Naive B cell (primary cell): Measurements from ENCODE around the gene EHD2. TPM values are rescaled to one million over a fixed set of nuclear protein-coding genes. Genes with fewer than 3 reads are reported as not detected.

Experiments used
- ATAC-seq, 2 donors: fragments of 150-1000 bp; cut with Tn5 transposase; 2 replicates each; pipeline ENCODE4 v1.10.0; 2021; ENCODE audit warnings: low read depth in 2 of 2, mild to moderate bottlenecking in 2 of 2, moderate library complexity in 2 of 2
- DNase-seq: peaks from one replicate; pipeline ENCODE4 v3.0.0; 2022
- H3K27ac Mint-ChIP-seq, 6 donors: one replicate each; pipeline ENCODE4 v1.8.0; 2020 to 2022; ENCODE audit warnings: mild to moderate bottlenecking in 6 of 6, mixed read lengths in 6 of 6, moderate library complexity in 5 of 6, inconsistent platforms in 2 of 6
- H3K27me3 Mint-ChIP-seq, 3 donors: one replicate each; pipeline ENCODE4 v1.8.0; 2021 to 2022; ENCODE audit warnings: mixed read lengths in 3 of 3, mild to moderate bottlenecking in 1 of 3
- H3K36me3 Mint-ChIP-seq, 2 donors: one replicate each; pipeline ENCODE4 v1.8.0; 2020 to 2022; ENCODE audit warnings: mixed read lengths in 2 of 2, inconsistent platforms in 1 of 2, mild to moderate bottlenecking in 1 of 2
- H3K4me1 Mint-ChIP-seq, 3 donors: one replicate each; pipeline ENCODE4 v1.8.0; 2020 to 2022; ENCODE audit warnings: mixed read lengths in 3 of 3, inconsistent platforms in 1 of 3, mild to moderate bottlenecking in 1 of 3, moderate library complexity in 1 of 3
- H3K4me3 Mint-ChIP-seq, 8 donors: one replicate each; pipeline ENCODE4 v1.8.0; 2020 to 2022; ENCODE audit warnings: mild to moderate bottlenecking in 8 of 8, mixed read lengths in 8 of 8, moderate library complexity in 8 of 8, inconsistent platforms in 2 of 8
- H3K9me3 Mint-ChIP-seq, 7 donors: one replicate each; pipeline ENCODE4 v1.8.0; 2020 to 2022; ENCODE audit warnings: mixed read lengths in 7 of 7, mild to moderate bottlenecking in 5 of 7, inconsistent platforms in 2 of 7, moderate library complexity in 1 of 7
- polyA plus RNA-seq, 6 donors: library from polyadenylated mRNA; unstranded; fragments of 300-500 nt; fragmentation: Illumina TruSeq; gene quantifications; one replicate each; pipeline ENCODE4 v1.2.3, GENCODE V29; 2021; ENCODE audit warnings: low read depth in 6 of 6

The EHD2 gene
- polyA plus RNA-seq, 6 donors from 2014 or later: not detected

- DNase-seq (no peak), ATAC-seq (no peak)
- Mint-ChIP-seq H3K9me3 (no peaks in the 10 kb centered on the region), H3K27me3 (no peaks in the 10 kb centered on the region), H3K27ac (peak overlapping the region in 4 of 6 donors; percentile 16 to 85 (median 46)), H3K4me3 (no peak overlapping the region), H3K4me1 (peaks cover 5 to 9% (median 6%) of the 10 kb centered on the region in 3 donors), H3K36me3 (peaks cover 0 to 24% of the 10 kb centered on the region in 2 donors)
Observed at GRCh38 chr19:47695533-47696262, 17.5 kb upstream of the EHD2 start.

DNA sequence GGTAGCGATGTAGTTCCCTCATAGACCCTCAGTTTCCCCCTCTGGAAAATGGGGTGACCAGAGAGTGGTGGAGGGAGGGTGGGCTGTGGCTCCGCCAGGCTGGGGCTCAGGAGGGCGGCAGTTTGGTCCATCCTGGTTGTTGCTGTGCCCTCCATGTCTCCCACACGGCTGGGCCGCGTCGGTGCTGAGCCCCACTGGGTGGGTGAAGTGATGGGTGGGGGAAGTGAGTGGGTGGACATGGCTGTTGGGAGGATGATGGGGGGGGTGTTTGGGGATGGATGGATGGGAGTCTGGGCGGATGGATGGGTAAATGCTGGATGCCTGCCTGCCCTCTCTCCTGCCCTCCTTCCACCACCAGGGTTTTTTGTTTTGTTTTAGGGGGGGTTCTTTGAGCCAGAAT lies 16.6 kb upstream of the EHD2 start:
- Mint-ChIP-seq H3K9me3 (no peaks in the 10 kb centered on the region), H3K4me3 (no peak overlapping the region), H3K27ac (no peak overlapping the region), H3K27me3 (no peaks in the 10 kb centered on the region), H3K4me1 (peaks cover 5 to 9% (median 6%) of the 10 kb centered on the region in 3 donors), H3K36me3 (peaks cover 0 to 24% of the 10 kb centered on the region in 2 donors)
- DNase-seq (no peak), ATAC-seq (no peak)

- no peaks in the 10 kb centered on the region for H3K9me3 Mint-ChIP-seq
- peak overlapping the region in 1 of 6 donors; percentile 57 for H3K27ac Mint-ChIP-seq
- no peaks in the 10 kb centered on the region for H3K27me3 Mint-ChIP-seq
- DNase-seq (peak; percentile 18), ATAC-seq (peak; percentile 37 to 60)
- H3K4me1 Mint-ChIP-seq: peaks cover 1 to 9% (median 6%) of the 10 kb centered on the region in 3 donors
- peaks cover 4 to 24% of the 10 kb centered on the region in 2 donors for H3K36me3 Mint-ChIP-seq
- H3K4me3 Mint-ChIP-seq: no peak overlapping the region
Observed at GRCh38 chr19:47697863-47698609, 15.2 kb upstream of the EHD2 start.

- Mint-ChIP-seq H3K9me3 (no peaks in the 10 kb centered on the region), H3K27ac (peak overlapping the region in 2 of 6 donors; percentile 34 to 72), H3K36me3 (peaks cover 6 to 25% of the 10 kb centered on the region in 2 donors), H3K27me3 (no peaks in the 10 kb centered on the region), H3K4me3 (no peak overlapping the region), H3K4me1 (peaks cover 0 to 9% (median 6%) of the 10 kb centered on the region in 3 donors)
- DNase-seq (no peak), ATAC-seq (no peak)
Observed at GRCh38 chr19:47698631-47699359, 14.4 kb upstream of the EHD2 start.

GRCh38 chr19:47699360-47699917 lies 13.8 kb upstream of the EHD2 start:
- Mint-ChIP-seq H3K4me3 (no peak overlapping the region), H3K4me1 (peaks cover 0 to 9% (median 6%) of the 10 kb centered on the region in 3 donors), H3K36me3 (peaks cover 6 to 28% of the 10 kb centered on the region in 2 donors), H3K27ac (peak overlapping the region in 1 of 6 donors; percentile 72), H3K9me3 (peaks cover 0 to 2% (median 0%) of the 10 kb centered on the region in 7 donors), H3K27me3 (no peaks in the 10 kb centered on the region)
- ATAC-seq (peak; percentile 58 to 70), DNase-seq (peak; percentile 40)

DNA sequence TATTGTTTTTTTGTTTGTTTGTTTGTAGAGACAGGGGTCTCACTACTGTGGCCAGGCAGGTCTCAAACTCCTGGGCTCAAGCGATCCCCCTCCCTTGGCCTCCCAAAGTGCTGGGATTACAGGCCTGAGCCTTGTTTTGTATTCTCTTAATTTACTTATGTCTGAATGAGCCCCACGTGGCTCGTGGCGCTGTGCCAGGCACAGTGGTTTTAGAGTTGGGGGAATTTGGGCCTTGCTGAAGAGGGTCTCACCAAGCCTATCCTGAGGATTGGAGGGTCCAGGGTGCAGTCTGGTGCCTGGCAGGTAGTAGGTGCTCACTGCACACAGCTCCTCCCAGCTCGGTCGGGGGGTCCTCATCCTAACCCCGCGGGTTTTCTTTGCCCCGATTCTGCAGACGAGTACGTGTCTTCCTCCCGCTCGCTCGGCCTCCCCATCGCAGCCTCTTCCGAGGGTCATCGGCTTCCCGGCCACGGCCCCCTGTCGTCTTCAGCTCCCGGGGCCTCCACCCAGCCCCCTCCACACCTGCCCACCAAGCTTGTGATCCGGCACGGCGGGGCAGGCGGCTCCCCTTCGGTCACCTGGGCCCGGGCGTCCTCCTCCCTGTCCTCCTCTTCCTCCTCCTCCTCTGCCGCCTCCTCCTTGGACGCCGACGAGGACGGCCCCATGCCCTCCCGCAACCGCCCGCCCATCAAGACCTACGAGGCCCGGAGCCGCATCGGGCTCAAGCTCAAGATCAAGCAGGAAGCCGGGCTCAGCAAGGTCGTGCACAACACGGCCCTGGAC lies 12.1 kb upstream of the EHD2 start:
- H3K27ac Mint-ChIP-seq: no peak overlapping the region
- no peak overlapping the region for H3K4me3 Mint-ChIP-seq
- ATAC-seq (no peak), DNase-seq (no peak)
- H3K36me3 Mint-ChIP-seq: peaks cover 6 to 20% of the 10 kb centered on the region in 2 donors
- H3K9me3 Mint-ChIP-seq: peaks cover 0 to 2% (median 0%) of the 10 kb centered on the region in 7 donors
- no peaks in the 10 kb centered on the region for H3K27me3 Mint-ChIP-seq
- peaks cover 0 to 3% (median 0%) of the 10 kb centered on the region in 3 donors for H3K4me1 Mint-ChIP-seq

- Mint-ChIP-seq H3K27me3 (peaks cover 0 to 4% (median 4%) of the 10 kb centered on the region in 3 donors), H3K36me3 (peaks cover 6 to 20% of the 10 kb centered on the region in 2 donors), H3K27ac (no peak overlapping the region), H3K9me3 (peaks cover 0 to 2% (median 0%) of the 10 kb centered on the region in 7 donors), H3K4me3 (no peak overlapping the region), H3K4me1 (peaks cover 0 to 5% (median 3%) of the 10 kb centered on the region in 3 donors)
- DNase-seq: no peak
- no peak for ATAC-seq
Observed at GRCh38 chr19:47701717-47702552, 11.3 kb upstream of the EHD2 start.

DNA sequence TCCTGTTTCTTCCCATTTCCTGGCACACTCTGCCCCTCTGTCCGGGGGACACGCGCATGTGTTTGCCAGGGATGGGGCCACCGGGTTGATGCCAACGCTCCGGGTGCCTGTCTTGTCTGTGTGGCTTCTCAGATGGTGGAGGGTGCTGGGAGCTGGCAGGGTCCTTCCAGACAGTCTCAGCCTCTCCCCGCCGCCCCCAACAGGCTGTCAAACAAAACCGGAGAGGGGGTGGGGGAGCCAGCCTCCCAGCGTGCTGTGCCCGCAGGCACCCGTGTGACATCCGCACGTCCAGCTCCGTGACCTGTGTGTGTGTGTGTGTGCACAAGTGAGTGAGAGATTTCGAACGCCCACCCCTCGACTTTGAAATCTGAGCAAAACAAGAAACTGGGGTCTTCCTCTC lies 10.6 kb upstream of the EHD2 start:
- peaks cover 6 to 20% of the 10 kb centered on the region in 2 donors for H3K36me3 Mint-ChIP-seq
- ATAC-seq: no peak
- no peak for DNase-seq
- H3K4me1 Mint-ChIP-seq: peaks cover 4 to 10% (median 10%) of the 10 kb centered on the region in 3 donors
- peaks cover 0 to 2% (median 0%) of the 10 kb centered on the region in 7 donors for H3K9me3 Mint-ChIP-seq
- H3K27ac Mint-ChIP-seq: peak overlapping the region in 1 of 6 donors; percentile 30
- H3K27me3 Mint-ChIP-seq: peaks cover 4 to 12% (median 11%) of the 10 kb centered on the region in 3 donors
- no peak overlapping the region for H3K4me3 Mint-ChIP-seq

DNA sequence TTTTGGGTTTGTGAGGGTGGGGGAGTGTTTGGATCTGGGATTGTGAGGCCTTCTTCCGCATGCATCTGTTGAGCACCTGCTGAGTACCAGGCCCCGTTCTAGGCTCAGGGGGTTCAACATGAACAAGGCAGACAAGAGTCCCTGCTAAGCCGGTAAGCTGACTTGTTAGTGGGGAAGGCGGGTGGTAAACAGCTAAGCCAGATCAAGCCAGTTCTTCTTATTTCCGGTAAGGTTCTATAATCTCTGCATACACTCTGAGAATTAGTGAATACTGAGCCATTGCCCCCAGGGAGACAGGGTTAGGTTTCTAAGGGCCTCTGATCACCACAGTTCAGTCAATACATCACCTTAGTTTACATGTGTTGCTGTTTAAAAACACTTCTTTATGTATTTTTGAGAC lies 9.9 kb upstream of the EHD2 start:
- H3K4me1 Mint-ChIP-seq: peaks cover 4 to 10% (median 10%) of the 10 kb centered on the region in 3 donors

GRCh38 chr19:47704024-47704423 lies 9.2 kb upstream of the EHD2 start:
- ATAC-seq (no peak), DNase-seq (no peak)
- H3K4me3 Mint-ChIP-seq: no peak overlapping the region
- peaks cover 6 to 17% of the 10 kb centered on the region in 2 donors for H3K36me3 Mint-ChIP-seq
- peaks cover 0 to 2% (median 0%) of the 10 kb centered on the region in 7 donors for H3K9me3 Mint-ChIP-seq
- peaks cover 4 to 16% (median 13%) of the 10 kb centered on the region in 3 donors for H3K27me3 Mint-ChIP-seq
- H3K4me1 Mint-ChIP-seq: peaks cover 4 to 10% (median 7%) of the 10 kb centered on the region in 3 donors
- H3K27ac Mint-ChIP-seq: peak overlapping the region in 1 of 6 donors; percentile 15

More for the DNA sequence above, 9.9 kb upstream of the EHD2 start:
- H3K27ac Mint-ChIP-seq: peak overlapping the region in 1 of 6 donors; percentile 49
- peaks cover 4 to 13% (median 13%) of the 10 kb centered on the region in 3 donors for H3K27me3 Mint-ChIP-seq
- H3K4me3 Mint-ChIP-seq: no peak overlapping the region
- H3K9me3 Mint-ChIP-seq: peaks cover 0 to 2% (median 0%) of the 10 kb centered on the region in 7 donors
- ATAC-seq (no peak), DNase-seq (no peak)
- H3K36me3 Mint-ChIP-seq: peaks cover 6 to 20% of the 10 kb centered on the region in 2 donors

DNA sequence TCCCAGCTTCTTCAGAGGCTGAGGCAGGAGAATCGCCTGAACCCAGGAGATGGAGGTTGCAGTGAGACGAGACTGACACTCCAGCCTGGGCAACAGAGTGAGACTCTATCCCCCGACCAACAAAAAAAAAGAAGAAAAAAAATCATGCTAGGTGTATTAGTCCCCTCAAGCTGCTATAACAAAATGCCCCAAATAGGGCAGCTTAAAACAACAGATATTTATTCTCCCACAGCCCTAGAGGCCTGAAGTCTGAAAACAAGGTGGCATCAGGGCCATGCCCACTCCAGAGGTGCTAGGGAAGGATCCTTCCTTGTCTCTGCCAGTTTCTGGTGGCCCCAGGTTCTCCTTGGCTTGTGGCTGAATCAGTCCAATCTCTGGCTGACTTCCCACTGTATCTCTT lies 8.6 kb upstream of the EHD2 start:
- peaks cover 6 to 11% of the 10 kb centered on the region in 2 donors for H3K36me3 Mint-ChIP-seq
- ATAC-seq: no peak

More for the DNA sequence above, 8.6 kb upstream of the EHD2 start:
- H3K27me3 Mint-ChIP-seq: peaks cover 4 to 17% (median 13%) of the 10 kb centered on the region in 3 donors
- H3K4me3 Mint-ChIP-seq: no peak overlapping the region
- no peak for DNase-seq
- peaks cover 4 to 10% (median 7%) of the 10 kb centered on the region in 3 donors for H3K4me1 Mint-ChIP-seq
- H3K27ac Mint-ChIP-seq: no peak overlapping the region
- H3K9me3 Mint-ChIP-seq: peaks cover 0 to 2% (median 0%) of the 10 kb centered on the region in 7 donors
